Activated CD4-positive, alpha-beta T cell treated with anti-CD3 and anti-CD28 coated beads, Interleukin-2, amount 10 ng/mL, durations not matched to agents 7 days and 5 days (primary cell): ENCODE results near the gene WFDC9. TPM values are rescaled to one million over a fixed set of nuclear protein-coding genes. Genes with fewer than 3 reads are reported as not detected.
"Not testable (repeated sequence)": the region's sequence is repeated elsewhere in the genome, so short reads cannot be mapped to it uniquely, and the experiment has no call there.

ENCODE experiments used
- CTCF ChIA-PET: fragments of 350-600 bp; sonication (Branson Sonifier 250); formaldehyde crosslinking; loops from one replicate; lab custom pipeline; 2021; ENCODE audit warnings: antibody characterized with exemption; lab: Charles Lee
- POLR2A ChIA-PET: fragments of 350-600 bp; sonication (Branson Sonifier 250); formaldehyde crosslinking; loops from one replicate; lab custom pipeline; 2021; ENCODE audit warnings: antibody characterized with exemption; lab: Charles Lee
- DNase-seq: peaks from one replicate; pipeline ENCODE4 v3.0.0-alpha.2; 2020
- H3K27ac Mint-ChIP-seq: one replicate; pipeline ENCODE4 v1.8.0; 2021; ENCODE audit warnings: mild to moderate bottlenecking, moderate library complexity, mixed read lengths
- H3K27me3 Mint-ChIP-seq: one replicate; pipeline ENCODE4 v1.8.0; 2021; ENCODE audit warnings: mixed read lengths
- H3K36me3 Mint-ChIP-seq: one replicate; pipeline ENCODE4 v1.8.0; 2021; ENCODE audit warnings: low read depth, mixed read lengths
- H3K4me1 Mint-ChIP-seq: one replicate; pipeline ENCODE4 v1.8.0; 2021; ENCODE audit warnings: mixed read lengths
- H3K4me3 Mint-ChIP-seq: one replicate; pipeline ENCODE4 v1.8.0; 2021; ENCODE audit warnings: mild to moderate bottlenecking, moderate library complexity, mixed read lengths
- H3K9me3 Mint-ChIP-seq: one replicate; pipeline ENCODE4 v1.8.0; 2021; ENCODE audit warnings: mixed read lengths
- total RNA-seq, 2 experiments: library from RNA; stranded (reverse); gene quantifications; one replicate each; pipeline ENCODE4 v1.2.3, GENCODE V29; 2021

The WFDC9 gene
- total RNA-seq: not detected

DNA sequence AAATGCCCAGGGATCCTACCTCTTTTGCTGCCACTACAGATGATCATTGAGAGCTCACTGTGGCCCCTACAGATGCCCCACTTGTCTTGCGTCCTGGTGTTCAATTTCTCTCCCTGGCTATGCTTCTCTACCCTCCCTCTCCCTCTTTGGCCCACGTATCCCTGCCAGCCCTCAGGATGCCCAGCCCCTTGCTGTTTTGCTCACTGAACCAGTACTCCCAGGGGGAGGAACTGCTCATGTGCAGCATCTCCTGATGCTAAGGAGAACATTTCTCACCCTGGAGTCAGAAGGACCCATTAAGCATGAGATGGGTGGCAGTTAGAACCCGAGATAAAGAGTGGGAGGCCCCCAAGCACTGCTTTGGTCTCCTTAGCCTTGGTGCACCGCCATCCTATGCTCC is at the start of gene WFDC9:
WFDC9 (minus strand) TSS at position 101 of the 400 bp plus-strand sequence. CDS start 21,103 bp downstream, outside the sequence.
- CTCF ChIA-PET: no interaction called here
- H3K27me3 Mint-ChIP-seq: peaks cover 26% of the 10 kb centered on the region
- POLR2A ChIA-PET: no interaction called here
- no peak within 1 kb of the TSS for H3K27ac Mint-ChIP-seq
- no peaks in the 10 kb centered on the region for H3K36me3 Mint-ChIP-seq
- no peak for DNase-seq
- H3K4me1 Mint-ChIP-seq: no peaks in the 10 kb centered on the region
- H3K4me3 Mint-ChIP-seq: no peak within 1 kb of the TSS
- H3K9me3 Mint-ChIP-seq: no peaks in the 10 kb centered on the region

DNA sequence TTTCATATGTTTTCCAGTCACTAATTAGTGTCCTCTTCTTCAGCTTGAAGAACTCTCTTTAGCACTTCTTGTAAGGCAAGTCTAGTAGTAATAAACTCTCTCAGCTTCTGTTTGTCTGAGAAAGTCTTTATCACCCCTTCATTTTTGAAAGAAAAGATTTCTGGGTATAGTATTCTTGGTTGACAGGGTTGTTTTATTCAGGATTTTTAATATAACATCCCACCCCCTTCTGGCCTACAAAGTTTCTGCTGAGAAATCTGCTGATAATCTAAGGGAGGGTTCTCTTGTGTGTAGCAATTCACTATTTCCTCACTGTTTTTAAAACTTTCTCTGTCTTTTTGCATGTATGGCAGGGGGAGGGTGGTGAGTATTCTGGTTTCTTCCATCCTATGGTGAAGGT is 48.6 kb upstream of the WFDC9 start:
- no peaks in the 10 kb centered on the region for H3K4me1 Mint-ChIP-seq
- POLR2A ChIA-PET: no interaction called here

DNA sequence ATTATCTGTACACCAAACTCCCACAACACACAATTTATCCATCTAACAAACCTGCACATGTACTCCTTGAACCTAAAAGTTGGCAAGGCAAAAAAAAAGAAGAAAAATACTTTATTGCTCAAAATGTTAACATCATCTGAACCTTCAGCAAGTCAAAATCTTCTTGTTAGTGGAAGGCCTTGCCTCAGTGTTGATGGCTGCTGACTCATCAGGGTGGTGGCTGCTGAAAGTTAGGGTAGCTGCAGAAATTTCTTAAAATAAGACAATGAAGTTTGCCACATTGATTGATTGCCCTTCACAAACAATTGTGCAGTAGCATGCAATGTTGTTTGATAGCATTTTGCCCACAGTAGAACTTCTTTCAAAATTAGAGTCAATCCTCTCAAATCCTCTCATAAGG is 41.7 kb upstream of the WFDC9 start:
- peaks cover 50% of the 10 kb centered on the region for H3K27me3 Mint-ChIP-seq

More for the DNA sequence above, 48.6 kb upstream of the WFDC9 start:
- H3K36me3 Mint-ChIP-seq: no peaks in the 10 kb centered on the region
- CTCF ChIA-PET: no interaction called here
- H3K27me3 Mint-ChIP-seq: peaks cover 11% of the 10 kb centered on the region
- H3K27ac Mint-ChIP-seq: no peak overlapping the region
- no peak overlapping the region for H3K4me3 Mint-ChIP-seq
- peaks cover 12% of the 10 kb centered on the region for H3K9me3 Mint-ChIP-seq
- DNase-seq: no peak

DNA sequence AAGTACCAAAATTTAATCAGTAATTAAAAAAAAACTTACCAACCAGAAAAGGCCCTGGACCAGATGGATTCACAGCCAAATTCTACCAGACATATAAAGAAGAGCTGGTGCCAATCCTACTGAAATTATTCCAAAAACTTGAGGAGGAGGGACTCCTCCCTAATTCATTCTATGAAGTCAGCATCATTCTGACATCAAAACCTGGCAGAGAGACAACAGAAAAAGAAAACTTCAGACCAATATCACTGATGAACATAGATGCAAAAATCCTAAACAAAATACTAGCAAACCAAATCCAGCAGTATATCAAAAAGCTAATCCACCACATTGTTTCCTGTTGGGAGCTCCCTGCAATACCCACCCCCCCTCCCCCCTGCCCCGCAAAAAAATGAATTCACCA is 39.1 kb upstream of the WFDC9 start, which contains the start of gene WFDC11:
WFDC11 (minus strand) TSS at position 101 of the 400 bp plus-strand sequence. CDS start 19,639 bp downstream, outside the sequence.
- Mint-ChIP-seq H3K36me3 (no peaks in the 10 kb centered on the region), H3K27me3 (peaks cover 40% of the 10 kb centered on the region), H3K9me3 (no peaks in the 10 kb centered on the region), H3K4me3 (no peak within 1 kb of the TSS), H3K4me1 (no peaks in the 10 kb centered on the region), H3K27ac (no peak within 1 kb of the TSS)
- CTCF ChIA-PET: no interaction called here
- POLR2A ChIA-PET: no interaction called here
- no peak for DNase-seq

More for the DNA sequence above, 41.7 kb upstream of the WFDC9 start:
- ChIA-PET POLR2A (no interaction called here), CTCF (no interaction called here)
- no peak for DNase-seq
- no peaks in the 10 kb centered on the region for H3K36me3 Mint-ChIP-seq
- no peak overlapping the region for H3K27ac Mint-ChIP-seq
- H3K9me3 Mint-ChIP-seq: no peaks in the 10 kb centered on the region
- no peaks in the 10 kb centered on the region for H3K4me1 Mint-ChIP-seq
- no peak overlapping the region for H3K4me3 Mint-ChIP-seq

DNA sequence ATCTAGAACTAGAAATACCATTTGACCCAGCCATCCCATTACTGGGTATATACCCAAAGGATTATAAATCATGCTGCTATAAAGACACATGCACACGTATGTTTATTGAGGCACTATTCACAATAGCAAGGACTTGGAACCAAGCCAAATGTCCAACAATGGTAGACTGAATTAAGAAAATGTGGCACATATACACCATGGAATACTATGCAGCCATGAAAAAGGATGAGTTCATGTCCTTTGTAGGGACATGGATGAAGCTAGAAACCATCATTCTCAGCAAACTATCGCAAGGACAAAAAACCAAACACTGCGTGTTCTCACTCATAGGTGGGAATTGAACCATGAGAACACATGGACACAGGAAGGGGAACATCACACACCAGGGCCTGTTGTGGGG is 26.0 kb upstream of the WFDC9 start:
- POLR2A ChIA-PET, H3K27me3 Mint-ChIP-seq, H3K36me3 Mint-ChIP-seq, CTCF ChIA-PET, DNase-seq, H3K27ac Mint-ChIP-seq, H3K4me3 Mint-ChIP-seq, H3K4me1 Mint-ChIP-seq, H3K9me3 Mint-ChIP-seq: not testable (repeated sequence)

DNA sequence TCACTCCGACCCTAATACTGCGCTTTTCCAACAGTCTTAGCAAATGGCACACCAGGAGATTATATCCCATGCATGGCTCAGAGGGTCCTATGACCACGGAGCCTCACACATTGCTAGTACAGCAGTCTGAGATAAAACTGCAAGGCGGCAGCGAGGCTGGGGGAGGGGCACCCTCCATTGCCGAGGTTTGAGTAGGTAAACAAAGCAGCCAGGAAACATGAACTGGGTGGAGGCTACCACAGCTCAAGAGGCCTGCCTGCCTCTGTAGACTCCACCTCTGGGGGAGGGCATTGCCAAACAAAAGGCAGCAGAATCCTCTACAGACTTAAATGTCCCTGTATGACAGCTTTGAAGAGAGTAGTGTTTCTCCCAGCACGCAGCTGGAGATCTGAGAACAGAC is 20.6 kb upstream of the WFDC9 start:
- H3K4me3 Mint-ChIP-seq, H3K4me1 Mint-ChIP-seq, H3K36me3 Mint-ChIP-seq, H3K9me3 Mint-ChIP-seq, CTCF ChIA-PET, POLR2A ChIA-PET, H3K27ac Mint-ChIP-seq, H3K27me3 Mint-ChIP-seq, DNase-seq: not testable (repeated sequence)

DNA sequence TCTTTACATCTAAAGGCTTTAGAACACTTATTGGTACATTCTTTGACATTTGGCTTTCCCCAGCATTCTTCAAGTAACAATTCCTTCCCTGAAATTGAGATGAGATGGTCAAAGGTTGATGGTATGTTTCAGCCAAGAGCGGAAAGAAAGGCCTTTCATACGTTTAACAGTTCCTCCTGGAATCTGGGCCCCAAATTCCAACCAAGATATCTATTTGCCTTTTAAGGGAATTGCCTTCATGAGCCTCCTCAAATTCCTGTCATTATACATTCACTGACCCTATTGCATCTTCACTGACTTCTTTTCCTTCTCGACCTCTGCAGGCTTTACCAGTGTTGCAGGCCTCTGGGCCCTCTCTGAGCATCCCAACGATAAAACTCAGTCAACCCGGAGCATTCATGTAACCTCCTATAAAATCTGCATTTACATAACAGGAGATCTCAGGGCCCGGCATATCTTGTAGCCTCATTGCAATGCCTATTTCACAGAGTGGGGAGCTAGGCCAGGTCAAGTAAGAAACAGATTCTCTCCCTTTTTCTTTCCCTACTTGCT is 18.3 kb upstream of the WFDC9 start:
- Mint-ChIP-seq H3K4me1 (no peaks in the 10 kb centered on the region), H3K27ac (no peak overlapping the region), H3K36me3 (no peaks in the 10 kb centered on the region), H3K4me3 (no peak overlapping the region), H3K9me3 (no peaks in the 10 kb centered on the region), H3K27me3 (peaks cover 3% of the 10 kb centered on the region)
- ChIA-PET POLR2A (no interaction called here), CTCF (no interaction called here)
- no peak for DNase-seq

DNA sequence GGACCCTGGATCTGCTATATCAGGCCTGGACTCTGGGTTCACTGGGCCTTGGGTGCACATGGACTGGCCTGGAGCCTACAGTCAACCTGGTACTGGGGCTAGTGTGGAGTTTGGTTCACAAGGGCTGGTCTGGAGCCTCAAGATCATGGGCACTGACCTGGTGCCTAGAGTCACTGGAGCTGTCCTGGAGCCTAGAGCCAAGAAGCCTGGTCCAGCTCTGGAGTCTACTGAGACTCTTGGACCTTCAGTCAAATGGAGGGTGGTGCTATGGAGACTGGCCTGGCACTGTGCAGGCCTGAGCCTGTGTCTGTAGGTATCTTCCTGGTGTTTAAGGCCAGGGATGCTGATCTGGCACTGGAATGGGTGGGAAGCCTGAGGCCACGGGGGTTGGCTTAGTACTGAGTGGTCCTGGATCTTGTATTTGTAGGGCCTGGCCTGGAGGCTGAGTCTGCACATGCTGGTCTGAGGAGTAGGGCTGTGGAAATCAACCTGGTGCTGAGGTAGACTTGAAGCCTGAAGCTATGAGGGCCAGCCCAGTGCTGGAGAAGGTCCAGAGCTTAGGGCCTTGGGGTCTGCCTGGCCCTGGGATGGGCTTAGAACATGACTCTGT is 16.5 kb upstream of the WFDC9 start:
- ChIA-PET POLR2A (no interaction called here), CTCF (interaction anchor here (0.9 to 1.0 kb wide), 2 partner anchors 11 kb away, joined by 3 read pairs; no protein-coding TSS in a partner anchor)
- H3K9me3 Mint-ChIP-seq: no peaks in the 10 kb centered on the region
- H3K4me3 Mint-ChIP-seq: no peak overlapping the region
- H3K36me3 Mint-ChIP-seq: no peaks in the 10 kb centered on the region
- H3K27ac Mint-ChIP-seq: no peak overlapping the region
- no peaks in the 10 kb centered on the region for H3K4me1 Mint-ChIP-seq
- DNase-seq: no peak
- peaks cover 2% of the 10 kb centered on the region for H3K27me3 Mint-ChIP-seq

DNA sequence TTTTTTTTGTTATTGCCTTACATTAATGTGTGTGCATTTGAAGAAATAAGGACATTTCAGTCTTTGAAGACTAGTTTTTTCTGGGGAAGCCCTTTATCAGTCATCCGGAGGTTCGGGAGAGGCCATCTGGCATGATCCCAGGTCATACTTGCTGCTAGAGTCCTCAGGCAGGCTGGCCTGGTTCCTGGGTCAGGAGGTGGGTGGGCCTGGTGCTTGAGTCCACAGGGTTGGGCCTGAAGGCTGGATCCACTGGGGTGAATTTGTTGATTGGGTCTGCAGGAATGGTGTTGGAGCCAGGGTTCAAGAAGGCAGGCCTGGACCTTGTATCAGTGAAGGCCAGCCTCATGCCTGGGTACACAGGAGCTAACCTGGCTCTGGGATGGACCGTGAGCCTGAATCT is 15.8 kb upstream of the WFDC9 start:
- Mint-ChIP-seq H3K9me3 (no peaks in the 10 kb centered on the region), H3K4me1 (no peaks in the 10 kb centered on the region), H3K36me3 (no peaks in the 10 kb centered on the region), H3K27ac (no peak overlapping the region), H3K27me3 (peaks cover 2% of the 10 kb centered on the region), H3K4me3 (no peak overlapping the region)
- ChIA-PET POLR2A (no interaction called here), CTCF (interaction anchor here (1.0 kb wide), 1 partner anchor 10 kb away, joined by 3 read pairs; no protein-coding TSS in a partner anchor)
- no peak for DNase-seq

DNA sequence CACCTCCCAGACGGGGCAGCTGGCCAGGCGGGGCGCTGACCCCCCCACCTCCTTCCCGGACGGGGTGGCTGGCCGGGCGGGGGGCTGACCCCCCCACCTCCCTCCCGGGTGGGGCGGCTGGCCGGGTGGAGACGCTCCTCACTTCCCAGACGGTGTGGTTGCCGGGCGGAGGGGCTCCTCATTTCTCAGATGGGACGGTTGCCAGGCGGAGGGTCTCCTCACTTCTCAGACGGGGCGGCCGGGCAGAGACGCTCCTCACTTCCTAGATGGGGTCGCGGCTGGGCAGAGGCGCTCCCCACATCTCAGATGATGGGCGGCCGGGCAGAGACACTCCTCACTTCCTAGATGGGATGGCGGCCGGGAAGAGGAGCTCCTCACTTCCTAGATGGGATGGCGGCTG is 14.8 kb upstream of the WFDC9 start:
- H3K4me3 Mint-ChIP-seq, H3K27me3 Mint-ChIP-seq, H3K4me1 Mint-ChIP-seq, POLR2A ChIA-PET, H3K9me3 Mint-ChIP-seq, H3K36me3 Mint-ChIP-seq, DNase-seq, H3K27ac Mint-ChIP-seq, CTCF ChIA-PET: not testable (repeated sequence)

DNA sequence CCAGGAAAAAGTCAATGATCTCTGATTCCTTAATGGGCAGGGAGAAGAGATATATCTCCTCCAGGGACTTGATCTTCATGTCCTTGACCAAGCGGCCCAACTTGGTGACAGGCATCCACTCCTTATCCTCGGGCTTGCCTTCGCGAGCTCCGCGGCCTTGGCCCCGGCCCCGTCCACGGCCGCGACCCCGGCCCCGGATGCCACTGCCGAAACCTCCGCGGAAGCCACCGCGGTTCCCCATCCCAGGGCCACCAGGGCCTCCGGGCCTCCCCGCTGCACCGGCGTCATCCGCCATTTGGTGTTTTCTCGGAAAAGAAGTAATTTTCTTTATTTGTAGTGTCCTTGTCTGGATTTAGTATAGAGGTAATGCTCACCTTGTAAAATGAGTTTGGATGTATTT is 10.0 kb upstream of the WFDC9 start:
- H3K27me3 Mint-ChIP-seq, H3K9me3 Mint-ChIP-seq, POLR2A ChIA-PET, H3K4me1 Mint-ChIP-seq, H3K4me3 Mint-ChIP-seq, DNase-seq, CTCF ChIA-PET, H3K36me3 Mint-ChIP-seq, H3K27ac Mint-ChIP-seq: not testable (repeated sequence)

DNA sequence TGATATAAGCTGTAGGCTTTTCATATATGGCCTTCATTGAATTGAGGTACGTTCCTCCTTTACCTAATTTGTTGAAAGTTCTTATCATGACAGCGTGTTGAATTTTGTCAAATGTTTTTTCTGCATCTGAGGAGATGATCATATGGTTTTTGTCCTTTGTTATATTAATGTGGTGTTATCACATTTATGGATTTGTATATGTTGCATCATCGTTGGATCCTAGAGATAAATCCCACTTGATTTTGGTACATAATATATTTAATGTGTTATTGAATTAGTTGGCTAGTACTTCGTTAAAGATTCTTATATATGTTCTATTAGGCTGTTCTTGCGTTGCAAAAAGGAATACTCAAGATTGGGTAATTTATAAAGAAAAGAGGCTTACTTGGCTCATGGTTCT is 8.6 kb upstream of the WFDC9 start:
- ChIA-PET POLR2A (no interaction called here), CTCF (no interaction called here)
- H3K9me3 Mint-ChIP-seq: no peaks in the 10 kb centered on the region

DNA sequence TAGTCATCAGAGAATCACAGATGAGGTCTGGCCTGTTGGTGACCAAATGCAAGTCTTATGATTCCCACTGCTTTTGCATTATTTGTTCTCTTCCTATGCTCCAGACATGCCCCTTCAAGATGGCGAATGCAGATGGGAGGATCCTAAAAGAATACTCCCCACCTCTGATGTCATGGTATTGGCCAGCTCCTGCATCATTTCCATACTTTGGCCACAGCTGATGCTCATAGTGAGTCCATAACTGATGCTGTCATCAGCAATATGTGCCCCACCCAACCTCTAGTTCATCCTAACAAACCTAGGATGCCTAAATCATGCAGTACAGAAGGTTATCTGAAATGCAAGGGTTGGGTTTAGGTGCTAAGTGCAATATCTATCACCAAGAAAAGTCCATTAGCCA is 5.4 kb upstream of the WFDC9 start:
- no peak for DNase-seq
- Mint-ChIP-seq H3K9me3 (no peaks in the 10 kb centered on the region), H3K36me3 (no peaks in the 10 kb centered on the region), H3K27ac (no peak overlapping the region), H3K27me3 (peaks cover 21% of the 10 kb centered on the region), H3K4me1 (no peaks in the 10 kb centered on the region), H3K4me3 (no peak overlapping the region)
- CTCF ChIA-PET: interaction anchor here (0.9 kb wide), 1 partner anchor 11 kb away, joined by 3 read pairs; no protein-coding TSS in a partner anchor
- POLR2A ChIA-PET: no interaction called here

More for the DNA sequence above, 8.6 kb upstream of the WFDC9 start:
- H3K4me3 Mint-ChIP-seq: no peak overlapping the region
- no peaks in the 10 kb centered on the region for H3K4me1 Mint-ChIP-seq
- H3K36me3 Mint-ChIP-seq: no peaks in the 10 kb centered on the region
- no peak overlapping the region for H3K27ac Mint-ChIP-seq
- DNase-seq: no peak
- peaks cover 10% of the 10 kb centered on the region for H3K27me3 Mint-ChIP-seq
